Keratinocyte (primary cell): ENCODE measurements around the gene TRAK2. TPM values are rescaled to one million over a fixed set of nuclear protein-coding genes. Genes with fewer than 3 reads are reported as not detected.

Experiments
- DNase-seq: peaks from one replicate; pipeline ENCODE4 v3.0.0-alpha.2; 2011; ENCODE audit warnings: low read depth, missing footprints, low spot score
- FAIRE-seq: peaks from 2 replicates; lab custom pipeline; 2011; peaks lifted over from hg19 to GRCh38; lab: Jason Lieb, UNC
- H2AFZ ChIP-seq: 2 replicates; pipeline ENCODE4 v1.6.0; 2012; ENCODE audit warnings: low read length, control low read depth, inconsistent platforms; ENCODE audit not compliant: control insufficient read depth
- H3K27ac ChIP-seq: 2 replicates; pipeline ENCODE4 v1.5.1; 2011; ENCODE audit warnings: low read length; ENCODE audit not compliant: control insufficient read depth, insufficient read depth
- H3K27me3 ChIP-seq: 3 replicates; pipeline ENCODE4 v1.6.0; 2011; ENCODE audit warnings: low read length; ENCODE audit not compliant: control insufficient read depth, insufficient read depth; ENCODE audit errors: extremely low read depth
- H3K36me3 ChIP-seq, 2 experiments: 2 replicates in 1 of 2; 3 replicates in 1 of 2; pipeline ENCODE4 v1.5.1; 2011; ENCODE audit warnings: low read length in 2 of 2, mild to moderate bottlenecking in 1 of 2; ENCODE audit not compliant: control insufficient read depth in 2 of 2, insufficient read depth in 2 of 2; ENCODE audit errors: extremely low read depth in 1 of 2
- H3K4me1 ChIP-seq: 3 replicates; pipeline ENCODE4 v1.5.1; 2011; ENCODE audit warnings: low read length; ENCODE audit not compliant: control insufficient read depth, insufficient read depth; ENCODE audit errors: extremely low read depth
- H3K4me2 ChIP-seq: 3 replicates; pipeline ENCODE4 v1.6.0; 2011; ENCODE audit warnings: low read depth, low read length; ENCODE audit not compliant: control insufficient read depth, insufficient read depth; ENCODE audit errors: extremely low read depth
- H3K4me3 ChIP-seq, 3 experiments: fragments of 200-600 bp in 1 of 3; sonication (generic) in 1 of 3; 2 replicates in 2 of 3; 3 replicates in 1 of 3; pipeline ENCODE4 v1.5.1; 2011 to 2016; ENCODE audit warnings: low read length in 3 of 3, mild to moderate bottlenecking in 3 of 3, control low read depth in 2 of 3, inconsistent platforms in 1 of 3, low read depth in 1 of 3, mixed read lengths in 1 of 3, mixed run types in 1 of 3, moderate library complexity in 1 of 3; ENCODE audit not compliant: control insufficient read depth in 2 of 3, insufficient read depth in 2 of 3; ENCODE audit errors: extremely low read depth in 1 of 3
- H3K79me2 ChIP-seq: 2 replicates; pipeline ENCODE4 v1.6.0; 2012; ENCODE audit warnings: low read length; ENCODE audit not compliant: control insufficient read depth, insufficient read depth
- H3K9ac ChIP-seq: 3 replicates; pipeline ENCODE4 v1.6.0; 2011; ENCODE audit warnings: low read length; ENCODE audit not compliant: control insufficient read depth, insufficient read depth; ENCODE audit errors: extremely low read depth
- H3K9me1 ChIP-seq: 3 replicates; pipeline ENCODE4 v1.6.0; 2011; ENCODE audit warnings: low read length; ENCODE audit not compliant: control insufficient read depth, insufficient read depth; ENCODE audit errors: extremely low read depth
- H3K9me3 ChIP-seq: 2 replicates; pipeline ENCODE4 v1.5.1; 2012; ENCODE audit warnings: low read depth, low read length; ENCODE audit not compliant: control insufficient read depth
- H4K20me1 ChIP-seq: 3 replicates; pipeline ENCODE4 v1.6.0; 2011; ENCODE audit warnings: low read length; ENCODE audit not compliant: control insufficient read depth, insufficient read depth; ENCODE audit errors: extremely low read depth
- CTCF ChIP-seq, 3 experiments: IDR thresholded peaks in 1 of 3; conservative IDR thresholded peaks in 1 of 3; optimal IDR thresholded peaks in 1 of 3; 2 replicates in 2 of 3; 3 replicates in 1 of 3; pipeline versions ENCODE3 to v1.5.1; 2011; ENCODE audit warnings: low read length in 3 of 3, mild to moderate bottlenecking in 3 of 3, moderate library complexity in 2 of 3, control low read depth in 1 of 3, inconsistent platforms in 1 of 3; ENCODE audit not compliant: insufficient read depth in 2 of 3; ENCODE audit errors: extremely low read depth in 1 of 3
- EZH2 ChIP-seq: IDR thresholded peaks from one replicate; pipeline ENCODE4 v1.6.1; 2012; ENCODE audit warnings: inconsistent platforms, mild to moderate bottlenecking, low read length, moderate library complexity
- dilution Hi-C: fragments of 300-500 bp; cut with MboI; formaldehyde crosslinking; loops from one replicate; pipeline ENCODE4 v1.7.0; 2020; ENCODE audit warnings: low sequenced_read_pairs; ENCODE audit not compliant: extremely low pct_ligation_motif_present
- polyA plus RNA-seq, 5 experiments: library from polyadenylated mRNA; depleted of rRNA in 3 of 5; stranded (reverse) in 3 of 5; stranded (forward) in 1 of 5; unstranded in 1 of 5; fragments of >200 nt; gene quantifications; 1 replicate in 1 of 5; 2 replicates in 3 of 5; 3 replicates in 1 of 5; pipeline versions ENCODE4 v1.2.1 to v1.2.3, GENCODE V29; 2011 to 2012; ENCODE audit warnings: missing spikeins in 2 of 5, low read depth in 1 of 5, low replicate concordance in 1 of 5

Gene TRAK2
- polyA plus RNA-seq, 1 donor (not counting 4 experiments of a cell fraction or from before 2014, with no cell fraction given) = 12.9 TPM

DNA sequence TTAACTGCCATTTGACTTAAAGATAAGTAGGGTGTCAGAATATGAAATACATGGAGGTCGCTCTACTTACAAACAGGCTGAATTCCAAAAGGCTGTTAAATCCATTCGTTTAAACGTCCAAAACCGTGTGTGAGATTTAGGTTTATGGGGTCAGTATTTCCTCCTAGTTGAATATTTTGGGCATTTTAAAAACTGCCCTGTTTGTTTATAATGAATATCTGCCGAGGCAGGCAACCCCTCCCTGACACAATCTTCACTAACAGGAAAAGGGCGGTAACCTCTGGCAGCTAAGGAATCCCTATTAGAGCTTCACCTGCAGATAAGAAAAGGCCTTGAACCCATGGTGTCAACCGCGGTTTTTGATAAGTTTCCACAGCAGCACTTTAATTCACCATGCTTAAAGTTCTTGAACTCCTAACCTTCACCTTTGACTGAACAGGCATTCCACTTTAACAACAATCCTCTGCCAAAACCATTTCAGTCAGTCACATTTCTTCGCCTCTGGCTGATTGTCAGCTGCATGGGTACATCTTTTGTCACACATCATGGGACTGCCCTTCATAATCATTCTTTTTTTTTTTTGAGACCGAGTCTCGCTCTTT, 17.8 kb downstream of the TRAK2 start:
- dilution Hi-C loops = no loop called here
- H3K4me2 ChIP-seq = peak overlapping the region; percentile 49
- DNase-seq (no peak), FAIRE-seq (peak; percentile 60)
- H3K36me3 ChIP-seq = peaks cover 0 to 3% of the 10 kb centered on the region in 2 experiments
- H3K4me1 ChIP-seq = peaks cover 22% of the 10 kb centered on the region
- H3K9ac ChIP-seq = peak overlapping the region; percentile 6
- H3K27me3 ChIP-seq = no peaks in the 10 kb centered on the region
- no peaks in the 10 kb centered on the region for H3K9me1 ChIP-seq
- no peaks in the 10 kb centered on the region for H3K9me3 ChIP-seq
- TF ChIP-seq CTCF (optimal IDR thresholded peaks at IDR 0.05 in 1 of 3, IDR thresholded peaks at IDR 0.05 in 1 of 3, conservative IDR thresholded peaks at IDR 0.05 in 1 of 3; ENCODE audit: extremely low read depth in 1 of 3, insufficient read depth in 2 of 3, low read length in 3 of 3) = no peak
- TF ChIP-seq EZH2 = no peak
- peak overlapping the region; percentile 26 for H3K27ac ChIP-seq
- no peak overlapping the region for H2AFZ ChIP-seq
- no peak overlapping the region for H3K4me3 ChIP-seq
- H3K79me2 ChIP-seq = peaks cover 30% of the 10 kb centered on the region
- no peaks in the 10 kb centered on the region for H4K20me1 ChIP-seq

DNA sequence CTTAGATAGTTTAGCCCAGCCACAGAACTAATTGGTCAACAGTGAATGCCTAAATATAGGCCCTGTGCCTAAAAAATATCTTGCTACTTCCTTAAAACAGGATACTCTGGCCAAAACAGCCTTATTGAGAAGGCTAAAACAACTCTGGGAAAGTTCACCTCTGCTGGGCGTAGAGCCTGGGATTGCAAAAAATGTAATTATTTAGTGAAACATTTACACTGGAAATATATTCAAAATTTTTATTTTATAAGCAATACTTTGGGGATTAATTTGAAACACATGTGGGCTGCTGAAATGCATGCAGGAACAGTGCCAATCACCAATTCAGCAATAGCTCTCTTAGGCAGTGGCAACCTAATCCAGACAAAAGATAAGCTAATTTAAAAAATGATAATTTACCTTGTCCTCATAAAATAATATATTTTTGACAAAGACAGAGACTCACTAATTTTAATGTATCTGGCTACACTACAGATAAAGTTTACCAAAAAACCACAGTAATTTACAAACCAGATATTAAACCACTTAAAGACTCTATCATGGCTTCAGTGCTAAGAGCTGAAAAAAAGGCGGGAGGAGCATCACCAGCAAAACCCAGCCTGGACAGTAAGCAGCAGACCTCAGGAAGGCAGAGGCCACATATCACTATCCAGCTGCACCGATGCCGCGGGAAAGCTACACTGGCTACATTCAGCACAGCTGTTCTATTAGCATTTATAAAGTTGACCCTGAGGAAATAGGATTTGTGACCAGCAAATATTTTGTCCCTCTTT, 18.5 kb downstream of the TRAK2 start:
- TF ChIP-seq EZH2 (no peak), CTCF (optimal IDR thresholded peaks at IDR 0.05 in 1 of 3, IDR thresholded peaks at IDR 0.05 in 1 of 3, conservative IDR thresholded peaks at IDR 0.05 in 1 of 3; ENCODE audit: extremely low read depth in 1 of 3, insufficient read depth in 2 of 3, low read length in 3 of 3) (no peak)
- peaks cover 0 to 3% of the 10 kb centered on the region in 2 experiments for H3K36me3 ChIP-seq
- no peaks in the 10 kb centered on the region for H3K9me3 ChIP-seq
- FAIRE-seq = peak; percentile 13
- H3K27me3 ChIP-seq = no peaks in the 10 kb centered on the region
- dilution Hi-C loops = no loop called here
- no peaks in the 10 kb centered on the region for H4K20me1 ChIP-seq
- no peak overlapping the region for H2AFZ ChIP-seq
- DNase-seq = no peak
- H3K79me2 ChIP-seq = peaks cover 27% of the 10 kb centered on the region
- H3K27ac ChIP-seq = peak overlapping the region; percentile 65
- peak overlapping the region; percentile 85 for H3K4me2 ChIP-seq
- H3K4me3 ChIP-seq = no peak overlapping the region
- no peaks in the 10 kb centered on the region for H3K9me1 ChIP-seq
- peak overlapping the region; percentile 6 for H3K9ac ChIP-seq
- peaks cover 22% of the 10 kb centered on the region for H3K4me1 ChIP-seq
